GM12865 (cell line): ENCODE results near the gene DGKI.

ENCODE experiments used
- DNase-seq: peaks from one replicate; pipeline ENCODE4 v3.0.0; 2010; ENCODE audit warnings: low read depth
- H3K4me3 ChIP-seq: 2 replicates; pipeline ENCODE4 v1.5.1; 2011; ENCODE audit warnings: mild to moderate bottlenecking, low read depth, low read length, control low read depth
- TF ChIP-seq, protein P1 (sequence below): IDR thresholded peaks from 2 replicates; pipeline ENCODE4 v1.5.1; 2011; ENCODE audit warnings: low read length, control low read depth, low read depth, inconsistent platforms; ENCODE audit not compliant: insufficient read depth; ENCODE audit errors: missing control alignments

The DGKI gene

DNA sequence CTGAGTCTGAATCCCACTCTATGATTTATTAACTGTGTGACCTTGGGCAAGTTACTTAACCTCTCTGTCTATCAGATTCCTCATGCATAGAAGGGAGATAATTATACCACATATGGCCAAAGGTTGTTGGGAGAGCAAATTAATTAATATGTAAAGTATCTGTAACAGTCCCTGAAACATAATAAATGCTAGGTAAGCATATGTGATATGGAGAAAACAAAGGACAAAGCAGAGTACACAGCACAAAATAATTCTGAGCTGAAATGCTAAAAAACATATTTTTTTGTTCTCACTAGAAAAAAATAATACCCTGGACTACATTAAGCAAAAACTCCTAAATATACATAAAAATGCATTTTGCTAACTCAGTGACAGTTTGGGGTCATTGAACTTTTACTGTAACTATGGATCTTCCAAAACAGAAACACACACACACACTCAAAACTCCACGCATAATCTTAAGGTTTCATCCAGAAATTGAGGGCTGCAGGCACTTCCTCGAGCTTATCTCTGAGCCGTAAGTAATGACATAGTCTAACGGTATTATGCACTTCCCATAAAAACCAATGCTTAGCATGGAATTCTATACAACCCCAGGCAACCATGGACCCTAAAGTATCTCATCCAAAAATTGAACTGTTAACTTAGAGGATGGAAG is 301.6 kb downstream of the DGKI start:
- TF ChIP-seq, protein P1, sequence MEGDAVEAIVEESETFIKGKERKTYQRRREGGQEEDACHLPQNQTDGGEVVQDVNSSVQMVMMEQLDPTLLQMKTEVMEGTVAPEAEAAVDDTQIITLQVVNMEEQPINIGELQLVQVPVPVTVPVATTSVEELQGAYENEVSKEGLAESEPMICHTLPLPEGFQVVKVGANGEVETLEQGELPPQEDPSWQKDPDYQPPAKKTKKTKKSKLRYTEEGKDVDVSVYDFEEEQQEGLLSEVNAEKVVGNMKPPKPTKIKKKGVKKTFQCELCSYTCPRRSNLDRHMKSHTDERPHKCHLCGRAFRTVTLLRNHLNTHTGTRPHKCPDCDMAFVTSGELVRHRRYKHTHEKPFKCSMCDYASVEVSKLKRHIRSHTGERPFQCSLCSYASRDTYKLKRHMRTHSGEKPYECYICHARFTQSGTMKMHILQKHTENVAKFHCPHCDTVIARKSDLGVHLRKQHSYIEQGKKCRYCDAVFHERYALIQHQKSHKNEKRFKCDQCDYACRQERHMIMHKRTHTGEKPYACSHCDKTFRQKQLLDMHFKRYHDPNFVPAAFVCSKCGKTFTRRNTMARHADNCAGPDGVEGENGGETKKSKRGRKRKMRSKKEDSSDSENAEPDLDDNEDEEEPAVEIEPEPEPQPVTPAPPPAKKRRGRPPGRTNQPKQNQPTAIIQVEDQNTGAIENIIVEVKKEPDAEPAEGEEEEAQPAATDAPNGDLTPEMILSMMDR: no peak
- DNase-seq: no peak
- no peak overlapping the region for H3K4me3 ChIP-seq

DNA sequence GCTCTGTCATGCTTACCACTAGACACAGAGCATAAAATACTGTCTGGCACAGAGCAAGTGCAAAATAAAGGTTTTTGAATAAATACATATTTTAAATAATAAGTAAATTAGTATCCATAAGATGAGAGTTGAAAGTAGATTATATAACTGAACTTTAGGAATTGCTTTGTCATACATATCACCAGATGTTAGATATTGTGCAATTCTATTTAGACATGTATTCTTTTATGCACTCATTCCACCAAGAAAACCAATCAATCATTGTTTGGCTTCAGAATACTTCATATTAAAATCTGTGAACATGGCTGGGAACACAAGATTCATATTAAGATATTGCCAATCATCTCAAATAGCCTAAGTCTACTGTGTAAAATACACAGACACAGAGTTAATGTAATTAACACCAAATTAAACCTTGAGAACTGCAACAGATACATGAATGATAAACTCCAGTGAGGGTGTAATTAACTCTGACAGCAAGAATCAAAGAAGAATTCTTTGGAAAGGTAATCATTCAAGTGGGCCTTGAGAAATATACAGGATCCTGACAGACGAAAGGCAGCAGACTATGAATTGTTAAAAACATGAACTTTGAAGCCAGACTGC is 302.2 kb downstream of the DGKI start:
- no peak for DNase-seq
- H3K4me3 ChIP-seq: no peak overlapping the region
- TF ChIP-seq, protein P1: no peak

DNA sequence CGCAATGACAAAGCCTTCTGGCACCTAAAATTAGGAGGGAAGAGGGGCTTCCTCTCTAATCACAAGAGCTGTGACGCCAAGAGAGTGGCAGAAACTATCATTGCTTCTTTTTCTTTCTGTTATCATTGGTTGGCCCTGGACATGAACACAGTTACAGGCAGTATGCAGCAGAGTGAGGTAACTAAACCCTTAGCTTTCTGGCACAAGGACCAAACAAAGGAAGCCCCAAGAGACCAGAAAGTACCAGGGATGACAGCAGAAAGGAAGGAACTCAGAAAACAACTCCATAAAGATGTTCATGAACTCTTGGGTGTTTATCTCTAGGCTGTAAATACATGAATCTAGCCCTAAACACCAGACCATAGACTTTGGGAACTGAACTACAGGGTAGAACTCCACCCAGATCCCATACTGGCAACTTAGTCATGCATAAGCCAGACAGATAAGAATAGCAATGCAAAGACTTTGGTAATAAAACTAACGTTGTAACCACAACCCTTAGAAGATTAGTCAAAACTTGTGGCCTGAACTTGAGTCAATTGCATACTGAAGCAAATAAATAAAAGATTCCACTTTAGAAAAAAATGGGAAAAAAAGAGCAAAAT is 307.6 kb downstream of the DGKI start:
- TF ChIP-seq, protein P1: no peak
- no peak overlapping the region for H3K4me3 ChIP-seq
- DNase-seq: no peak

DNA sequence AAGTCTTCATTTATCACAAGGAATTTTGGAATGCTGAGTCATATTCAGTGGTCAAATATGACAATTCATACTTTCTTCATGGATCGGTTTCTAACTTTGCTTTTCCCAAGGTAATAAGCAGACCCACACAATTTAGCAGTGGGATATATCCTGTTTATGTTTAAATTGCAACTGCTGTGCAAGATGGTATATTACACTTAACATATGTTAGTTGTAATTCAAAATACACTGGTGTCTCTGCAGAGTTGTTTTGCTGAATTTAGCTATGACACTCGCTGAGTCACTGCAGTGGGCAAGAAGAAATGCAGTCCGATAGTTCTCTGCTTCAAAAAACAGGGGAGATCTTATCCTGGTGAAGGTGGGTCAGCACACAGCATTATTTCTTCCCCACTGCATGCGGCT is 308.4 kb downstream of the DGKI start:
- H3K4me3 ChIP-seq: no peak overlapping the region
- DNase-seq: no peak
- TF ChIP-seq, protein P1: no peak

DNA sequence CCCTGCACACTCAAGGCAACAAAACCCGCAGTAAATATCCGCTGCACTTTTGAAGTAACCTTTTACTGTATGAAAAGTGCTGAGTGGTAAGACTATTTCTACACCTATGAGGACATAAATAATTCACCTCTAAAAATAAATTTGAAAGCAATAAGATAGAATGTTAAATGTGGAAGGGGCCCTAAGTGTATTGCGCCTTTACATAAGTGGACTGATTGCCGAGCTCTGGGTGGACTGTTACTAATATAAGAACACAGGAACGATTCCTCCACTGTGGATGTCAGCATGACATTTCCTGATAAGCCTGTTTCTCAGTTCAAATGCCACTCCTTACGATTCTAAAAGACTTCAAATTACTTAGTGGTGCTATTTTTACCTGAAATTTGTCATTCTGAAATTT is 311.2 kb downstream of the DGKI start:
- TF ChIP-seq, protein P1: no peak
- no peak for DNase-seq

DNA sequence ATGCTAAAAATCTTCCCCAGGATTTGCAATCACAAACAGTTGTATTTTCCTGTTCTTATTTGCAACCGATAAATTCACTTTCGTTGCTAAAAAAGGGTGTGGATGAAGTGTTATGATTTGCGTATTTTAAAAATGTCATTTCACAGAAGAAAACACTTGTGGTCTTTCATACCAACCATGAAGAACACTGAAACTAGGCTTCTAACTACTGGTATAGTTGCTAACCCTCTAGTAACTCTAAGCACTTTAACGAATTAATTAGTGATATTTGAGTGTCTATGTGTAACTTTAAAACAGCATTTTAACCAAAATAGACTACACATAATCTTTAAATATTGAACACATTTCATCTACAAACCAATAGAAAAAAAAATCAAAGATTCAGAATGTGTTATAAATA is 315.1 kb downstream of the DGKI start:
- DNase-seq: no peak
- H3K4me3 ChIP-seq: no peak overlapping the region
- TF ChIP-seq, protein P1: no peak

More for the DNA sequence above, 311.2 kb downstream of the DGKI start:
- H3K4me3 ChIP-seq: no peak overlapping the region
